Right lobe of liver (tissue), 6 donors: ENCODE results near the gene SPATA2. TPM values are rescaled to one million over a fixed set of nuclear protein-coding genes. Genes with fewer than 3 reads are reported as not detected.

Experiments used
- ATAC-seq, 4 donors: fragments of 200-7000 bp; cut with Tn5 transposase; one replicate each; pipeline ENCODE4 v1.9.1; 2020; ENCODE audit warnings: mild to moderate bottlenecking in 4 of 4, moderate library complexity in 4 of 4
- DNase-seq, 3 donors: peaks; one replicate each; pipeline ENCODE4 v3.0.0-alpha.2; 2020
- H3K27ac ChIP-seq, 3 donors: fragments of 200-600 bp; one replicate each; pipeline ENCODE4 v1.8.0; 2022
- H3K27me3 ChIP-seq, 2 donors: fragments of 200-600 bp; one replicate each; pipeline ENCODE4 v1.8.0; 2022
- H3K36me3 ChIP-seq, 4 donors: fragments of 200-600 bp; sonication (generic) in 1 of 4; one replicate each; pipeline versions ENCODE4 v1.5.1 to v1.8.0; 2017 to 2022; ENCODE audit warnings: control low read depth in 1 of 4
- H3K4me1 ChIP-seq, 4 donors: fragments of 200-600 bp; sonication (generic) in 1 of 4; one replicate each; pipeline versions ENCODE4 v1.5.1 to v1.8.0; 2017 to 2022; ENCODE audit warnings: control low read depth in 1 of 4
- H3K4me3 ChIP-seq, 3 donors: fragments of 200-600 bp; one replicate each; pipeline ENCODE4 v1.8.0; 2022
- H3K9me3 ChIP-seq, 4 donors: fragments of 200-600 bp; sonication (generic) in 1 of 4; one replicate each; pipeline versions ENCODE4 v1.5.1 to v1.8.0; 2017 to 2022; ENCODE audit warnings: control low read depth in 1 of 4
- POLR2A ChIP-seq: fragments of 450-650 bp; IDR thresholded peaks from one replicate; pipeline ENCODE4 v1.6.1; 2017; ENCODE audit warnings: antibody characterized with exemption, mild to moderate bottlenecking
- WGBS: methylation state at CpG from one replicate; pipeline ENCODE4 v1.1.6; 2018; ENCODE audit warnings: low coverage, low lambda C conversion rate; ENCODE audit not compliant: insufficient coverage; ENCODE audit errors: missing lambda C conversion rate; 5-methylcytosine and 5-hydroxymethylcytosine counted together
- intact Hi-C, 2 donors: fragments of 100-400 bp; cut with DNase I; formaldehyde crosslinking; loops; one replicate each; pipeline versions ENCODE4 v1.11.2 to v1.14.1; 2022
- total RNA-seq, 6 experiments: library from RNA; depleted of rRNA in 2 of 6; stranded (reverse); fragments of >200 nt in 2 of 6; fragmentation: NEBNext Ultra II Directional in 3 of 6; extraction: Animal tissue kit (Norgen Biotek cat#: 25700) in 3 of 6; gene quantifications; one replicate each; pipeline versions ENCODE4 v1.1.0 to v1.2.4, GENCODE V29; 2016 to 2023
- TF ChIP-seq, protein P1 (sequence below), 4 donors: fragments of 200-600 bp in 3 of 4; fragments of 450-650 bp in 1 of 4; IDR thresholded peaks; one replicate each; pipeline versions ENCODE4 v1.5.1 to v1.8.0; 2016 to 2022; ENCODE audit warnings: antibody characterized with exemption in 4 of 4, mild to moderate bottlenecking in 2 of 4
- donor health status: DM: no; HTN: yes; CAD: no.
- donor health status: DM: no; HTN: no; CAD: no.
- donor health status: DM: no; HTN: no; CAD: no.
- donor health status: DM: no; HTN: yes; CAD: no.
- donor health status: DM: no; HTN: yes; CAD: no.

SPATA2 gene
- total RNA-seq, 6 experiments from 2014 or later = 1.9 to 3.6 (median 2.9) TPM

DNA sequence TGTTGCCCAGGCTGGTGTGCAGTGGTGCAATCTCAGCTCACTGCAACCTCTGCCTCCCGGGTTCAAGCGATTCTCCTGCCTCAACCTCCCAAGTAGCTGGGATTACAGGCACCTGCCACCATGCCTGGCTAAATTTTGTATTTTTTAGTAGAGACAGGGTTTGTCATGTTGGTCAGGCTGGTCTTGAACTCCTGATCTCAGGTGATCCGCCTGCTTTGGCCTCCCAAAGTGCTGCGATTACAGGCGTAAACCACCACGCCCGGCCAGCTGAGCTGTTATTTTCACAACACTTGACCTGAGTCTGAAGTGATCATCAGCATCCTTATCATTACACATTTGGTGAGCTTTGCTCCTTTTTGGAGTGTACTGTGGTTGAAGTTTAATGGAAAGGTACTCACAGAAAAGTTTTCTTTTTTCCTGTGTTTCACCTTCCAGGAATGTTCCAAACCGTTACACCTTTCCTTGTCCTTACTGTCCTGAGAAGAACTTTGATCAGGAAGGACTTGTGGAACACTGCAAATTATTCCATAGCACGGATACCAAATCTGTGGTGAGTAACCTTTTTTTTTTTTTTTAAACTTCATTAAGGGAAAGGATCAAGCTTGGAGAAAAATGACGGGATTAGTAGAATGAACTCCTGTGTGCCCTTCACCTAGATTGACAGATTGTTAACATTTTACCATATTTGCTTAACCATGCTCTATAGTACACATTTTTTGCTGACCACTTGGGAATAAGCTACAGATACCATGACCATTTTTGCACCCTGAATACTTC, 30.6 kb upstream of the SPATA2 start:
- DNase-seq (no peak), ATAC-seq (no peak)
- Histone ChIP-seq H3K9me3 (no peaks in the 10 kb centered on the region), H3K36me3 (peaks cover 6 to 89% (median 39%) of the 10 kb centered on the region in 4 donors), H3K27ac (no peak overlapping the region), H3K4me3 (no peak overlapping the region), H3K27me3 (no peaks in the 10 kb centered on the region), H3K4me1 (no peaks in the 10 kb centered on the region)
- WGBS = 73% methylated on average over 4 of the region's 10 CpGs
- TF ChIP-seq, protein P1, sequence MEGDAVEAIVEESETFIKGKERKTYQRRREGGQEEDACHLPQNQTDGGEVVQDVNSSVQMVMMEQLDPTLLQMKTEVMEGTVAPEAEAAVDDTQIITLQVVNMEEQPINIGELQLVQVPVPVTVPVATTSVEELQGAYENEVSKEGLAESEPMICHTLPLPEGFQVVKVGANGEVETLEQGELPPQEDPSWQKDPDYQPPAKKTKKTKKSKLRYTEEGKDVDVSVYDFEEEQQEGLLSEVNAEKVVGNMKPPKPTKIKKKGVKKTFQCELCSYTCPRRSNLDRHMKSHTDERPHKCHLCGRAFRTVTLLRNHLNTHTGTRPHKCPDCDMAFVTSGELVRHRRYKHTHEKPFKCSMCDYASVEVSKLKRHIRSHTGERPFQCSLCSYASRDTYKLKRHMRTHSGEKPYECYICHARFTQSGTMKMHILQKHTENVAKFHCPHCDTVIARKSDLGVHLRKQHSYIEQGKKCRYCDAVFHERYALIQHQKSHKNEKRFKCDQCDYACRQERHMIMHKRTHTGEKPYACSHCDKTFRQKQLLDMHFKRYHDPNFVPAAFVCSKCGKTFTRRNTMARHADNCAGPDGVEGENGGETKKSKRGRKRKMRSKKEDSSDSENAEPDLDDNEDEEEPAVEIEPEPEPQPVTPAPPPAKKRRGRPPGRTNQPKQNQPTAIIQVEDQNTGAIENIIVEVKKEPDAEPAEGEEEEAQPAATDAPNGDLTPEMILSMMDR (IDR thresholded peaks at IDR 0.05) = no peak
- no peak for TF ChIP-seq POLR2A
- intact Hi-C loops = no loop called here

DNA sequence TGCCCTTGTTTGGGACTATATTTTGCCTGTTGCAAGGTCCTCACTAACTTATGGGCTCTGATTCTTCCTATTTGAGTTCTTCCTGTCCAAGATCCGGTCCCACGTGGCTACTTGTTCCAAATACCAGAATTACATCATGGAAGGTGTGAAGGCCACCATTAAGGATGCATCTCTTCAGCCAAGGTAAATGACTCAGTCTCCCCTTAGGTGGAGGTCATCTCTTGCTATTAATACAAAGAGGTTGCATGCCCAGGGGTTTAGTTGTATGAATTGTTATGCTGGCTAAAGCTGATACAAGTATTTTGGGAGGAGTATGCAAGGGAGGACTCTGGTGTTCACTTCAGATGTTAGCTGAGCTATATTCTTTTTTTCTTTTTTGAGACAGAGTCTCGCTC, 30.0 kb upstream of the SPATA2 start:
- peaks cover 6 to 84% (median 36%) of the 10 kb centered on the region in 4 donors for H3K36me3 ChIP-seq
- DNase-seq (no peak), ATAC-seq (no peak)
- H3K4me1 ChIP-seq = no peaks in the 10 kb centered on the region
- TF ChIP-seq, protein P1 (IDR thresholded peaks at IDR 0.05) = no peak
- no peak for TF ChIP-seq POLR2A
- H3K4me3 ChIP-seq = no peak overlapping the region
- H3K9me3 ChIP-seq = no peaks in the 10 kb centered on the region
- intact Hi-C loops = no loop called here
- no peaks in the 10 kb centered on the region for H3K27me3 ChIP-seq
- H3K27ac ChIP-seq = no peak overlapping the region
- WGBS = 60% methylated on average over 2 of the region's 3 CpGs

DNA sequence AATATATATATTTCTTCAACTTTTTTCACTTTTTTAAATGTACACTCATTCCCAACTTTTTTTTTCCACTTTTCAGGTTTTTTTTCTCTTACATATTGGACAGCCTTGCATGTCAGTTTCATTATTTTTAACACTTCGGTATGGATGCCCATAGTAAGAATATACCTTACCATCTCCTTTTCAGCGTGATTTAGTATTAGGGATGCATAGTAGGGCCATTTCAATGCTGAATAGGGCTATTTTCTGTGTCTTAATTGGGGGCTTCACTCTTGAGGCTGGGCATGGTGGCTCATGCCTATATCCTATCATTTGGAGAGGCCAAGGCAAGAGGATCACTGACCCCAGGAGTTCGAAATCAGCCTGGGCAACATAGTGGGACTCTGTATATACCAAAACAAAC, 27.6 kb upstream of the SPATA2 start:
- WGBS = 85% methylated on average over 3 of the region's 3 CpGs
- TF ChIP-seq, protein P1 (IDR thresholded peaks at IDR 0.05) = no peak
- TF ChIP-seq POLR2A = no peak
- peaks cover 0 to 15% (median 7%) of the 10 kb centered on the region in 4 donors for H3K4me1 ChIP-seq

DNA sequence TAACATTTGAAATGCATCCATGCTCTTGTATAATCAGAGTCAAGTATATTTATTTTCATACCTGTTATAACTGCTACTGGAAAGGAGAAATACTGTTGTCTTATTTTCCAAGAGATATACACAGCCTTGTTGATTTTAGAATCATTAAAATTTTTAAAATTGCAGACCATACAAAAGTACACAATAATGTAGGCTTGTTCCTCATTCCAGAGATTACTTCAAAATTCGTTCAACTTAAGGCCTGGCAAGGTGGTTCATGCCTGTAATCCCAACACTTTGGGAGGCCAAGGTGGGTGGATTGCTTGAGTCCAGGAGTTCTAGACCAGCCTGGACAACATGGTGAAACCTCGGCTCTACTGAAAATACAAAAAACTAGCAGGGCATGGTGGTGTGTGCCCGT, 27.0 kb upstream of the SPATA2 start:
- Histone ChIP-seq H3K9me3 (no peaks in the 10 kb centered on the region), H3K4me3 (no peak overlapping the region), H3K27ac (no peak overlapping the region), H3K36me3 (peaks cover 0 to 66% (median 27%) of the 10 kb centered on the region in 4 donors), H3K27me3 (no peaks in the 10 kb centered on the region), H3K4me1 (peaks cover 0 to 20% (median 9%) of the 10 kb centered on the region in 4 donors)
- ATAC-seq (no peak), DNase-seq (no peak)
- 54% methylated on average over 2 of the region's 3 CpGs for WGBS
- TF ChIP-seq, protein P1 (IDR thresholded peaks at IDR 0.05) = no peak
- no peak for TF ChIP-seq POLR2A
- intact Hi-C loops = no loop called here

More for the DNA sequence above, 27.6 kb upstream of the SPATA2 start:
- ATAC-seq (no peak), DNase-seq (no peak)
- H3K36me3 ChIP-seq = peaks cover 0 to 67% (median 27%) of the 10 kb centered on the region in 4 donors
- no peak overlapping the region for H3K27ac ChIP-seq
- intact Hi-C loops = no loop called here
- no peak overlapping the region for H3K4me3 ChIP-seq
- no peaks in the 10 kb centered on the region for H3K9me3 ChIP-seq
- no peaks in the 10 kb centered on the region for H3K27me3 ChIP-seq
